Measurements from ENCODE around the gene AP3S2.

Gene AP3S2

GRCh38 chr15:89899951-89900567 is 6.3 kb upstream of the AP3S2 start:
- no peaks in the 10 kb centered on the region for H3K27me3 ChIP-seq
- no peak for TF ChIP-seq CTCF (IDR thresholded peaks at IDR 0.05; ENCODE audit: low read depth, low read length)
- no peaks in the 10 kb centered on the region for H3K4me1 ChIP-seq
- H3K36me3 ChIP-seq, result no peaks in the 10 kb centered on the region
- DNase-seq, result no peak
- no peak overlapping the region for H3K4me3 ChIP-seq (ENCODE audit: low read depth, low read length)
- H3K9me3 ChIP-seq, result no peaks in the 10 kb centered on the region

- DNase-seq, result no peak
- Histone ChIP-seq H3K4me1 (no peaks in the 10 kb centered on the region), H3K4me3 (ENCODE audit: low read depth, low read length) (no peak overlapping the region), H3K27me3 (no peaks in the 10 kb centered on the region), H3K9me3 (no peaks in the 10 kb centered on the region), H3K36me3 (no peaks in the 10 kb centered on the region)
- TF ChIP-seq CTCF (IDR thresholded peaks at IDR 0.05; ENCODE audit: low read depth, low read length), result no peak
These were observed 5.6 kb upstream of the AP3S2 start for GRCh38 chr15:89899295-89899945.

DNA sequence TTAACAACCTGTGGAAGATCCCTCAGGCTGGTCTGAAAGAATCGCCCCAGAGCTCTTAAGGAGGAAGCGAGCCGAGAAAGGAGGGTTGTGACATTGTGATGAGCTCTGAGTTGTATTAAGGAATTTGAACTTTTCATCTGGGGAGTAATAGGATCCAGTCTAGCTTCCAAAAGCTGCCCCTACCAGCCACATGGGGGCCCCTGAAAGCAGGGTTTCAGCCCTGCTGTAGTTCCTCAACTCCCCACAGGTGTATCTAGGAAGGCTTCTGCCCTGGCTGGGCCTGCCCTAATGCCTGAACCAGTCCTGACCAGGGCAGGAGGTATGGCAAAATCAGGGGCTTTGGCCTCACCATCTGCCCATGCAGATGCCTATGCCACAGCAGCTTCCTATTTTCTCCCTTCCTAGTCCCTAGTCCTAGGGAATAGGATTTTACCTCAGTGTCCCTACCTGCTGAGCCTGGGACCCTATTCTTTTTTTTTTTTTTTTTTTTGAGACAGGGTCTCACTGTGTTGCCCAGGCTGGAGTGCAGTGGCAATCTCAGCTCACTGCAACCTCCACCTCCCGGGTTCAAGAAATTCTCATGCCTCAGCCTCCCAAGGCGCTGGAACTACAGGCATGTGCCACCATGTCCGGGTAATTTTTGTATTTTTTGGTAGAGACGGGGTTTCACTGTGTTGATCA is 5.0 kb upstream of the AP3S2 start:
- Histone ChIP-seq H3K4me1 (no peaks in the 10 kb centered on the region), H3K27me3 (no peaks in the 10 kb centered on the region), H3K36me3 (no peaks in the 10 kb centered on the region), H3K9me3 (no peaks in the 10 kb centered on the region), H3K4me3 (ENCODE audit: low read depth, low read length) (no peak overlapping the region)
- TF ChIP-seq CTCF (IDR thresholded peaks at IDR 0.05; ENCODE audit: low read depth, low read length), result peak; percentile 73
- DNase-seq, result peak; percentile 58

- DNase-seq, result no peak
- no peaks in the 10 kb centered on the region for H3K4me1 ChIP-seq
- H3K4me3 ChIP-seq (ENCODE audit: low read depth, low read length), result no peak overlapping the region
- H3K9me3 ChIP-seq, result no peaks in the 10 kb centered on the region
- no peak for TF ChIP-seq CTCF (IDR thresholded peaks at IDR 0.05; ENCODE audit: low read depth, low read length)
- no peaks in the 10 kb centered on the region for H3K27me3 ChIP-seq
- no peaks in the 10 kb centered on the region for H3K36me3 ChIP-seq
These were observed 4.4 kb upstream of the AP3S2 start for GRCh38 chr15:89898146-89898545.

DNA sequence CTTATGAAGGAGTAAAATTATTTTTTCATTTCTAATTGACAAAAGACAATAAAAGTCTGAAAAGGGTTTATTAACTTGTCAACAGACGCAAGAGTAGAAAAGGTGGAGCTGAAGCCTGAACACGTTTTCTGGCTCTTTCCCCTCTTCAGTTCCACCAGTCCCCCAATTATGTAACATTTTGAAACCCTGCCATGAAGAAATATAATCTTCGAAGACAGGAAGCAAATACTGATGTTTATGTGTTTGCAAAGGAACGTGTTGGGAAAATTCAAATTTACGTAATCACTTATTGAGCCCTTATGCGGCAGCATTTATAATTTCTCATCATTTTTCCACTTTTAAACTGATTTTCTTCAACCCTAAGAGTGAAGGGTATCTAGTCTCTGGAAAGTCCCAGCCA is 767 bp downstream of the AP3S2 start:
- DNase-seq, result no peak
- Histone ChIP-seq H3K4me1 (no peaks in the 10 kb centered on the region), H3K4me3 (ENCODE audit: low read depth, low read length) (peak overlapping the region; percentile 85), H3K36me3 (peaks cover 3% of the 10 kb centered on the region), H3K27me3 (no peaks in the 10 kb centered on the region), H3K9me3 (no peaks in the 10 kb centered on the region)
- no peak for TF ChIP-seq CTCF (IDR thresholded peaks at IDR 0.05; ENCODE audit: low read depth, low read length)

All from BE2C (cell line).